Chondrocyte (in vitro differentiated cells): Measurements from ENCODE around the gene MIPEP. TPM values are rescaled to one million over a fixed set of nuclear protein-coding genes. Genes with fewer than 3 reads are reported as not detected.

Experiments
- DNase-seq: peaks from one replicate; pipeline ENCODE4 v3.0.0; 2021; ENCODE audit warnings: mixed read lengths, low spot score
- H3K27ac Mint-ChIP-seq: one replicate; pipeline ENCODE4 v1.8.0; 2021; ENCODE audit warnings: mild to moderate bottlenecking, moderate library complexity, mixed read lengths; ENCODE audit not compliant: unreplicated experiment
- H3K27me3 Mint-ChIP-seq: 2 replicates; pipeline ENCODE4 v1.8.0; 2021; ENCODE audit warnings: low read depth, mixed read lengths
- H3K36me3 Mint-ChIP-seq: 2 replicates; pipeline ENCODE4 v1.8.0; 2021; ENCODE audit warnings: low read depth, mixed read lengths
- H3K4me1 Mint-ChIP-seq: 2 replicates; pipeline ENCODE4 v1.8.0; 2021; ENCODE audit warnings: low read depth, mild to moderate bottlenecking, mixed read lengths
- H3K4me3 Mint-ChIP-seq: one replicate; pipeline ENCODE4 v1.8.0; 2021; ENCODE audit warnings: mild to moderate bottlenecking, moderate library complexity, mixed read lengths; ENCODE audit not compliant: unreplicated experiment
- H3K9me3 Mint-ChIP-seq: 2 replicates; pipeline ENCODE4 v1.8.0; 2021; ENCODE audit warnings: low read depth, mixed read lengths
- CTCF ChIP-seq: fragments of 200-600 bp; sonication (generic); IDR thresholded peaks from 2 replicates; pipeline ENCODE4 v1.5.0; 2021; ENCODE audit warnings: antibody characterized with exemption, mild to moderate bottlenecking, moderate library complexity
- total RNA-seq: library from RNA; stranded (reverse); gene quantifications from 3 replicates; pipeline ENCODE4 v1.2.1, GENCODE V29; 2021

MIPEP gene
- total RNA-seq, 1 donor from 2014 or later = 14.4 TPM

GRCh38 chr13:23912469-23912868 lies 23.3 kb upstream of the MIPEP start:
- Mint-ChIP-seq H3K27ac (no peak overlapping the region), H3K4me1 (no peaks in the 10 kb centered on the region), H3K4me3 (no peak overlapping the region), H3K9me3 (peaks cover 5% of the 10 kb centered on the region), H3K36me3 (peaks cover 2% of the 10 kb centered on the region), H3K27me3 (no peaks in the 10 kb centered on the region)
- DNase-seq = no peak
- TF ChIP-seq CTCF = no peak

GRCh38 chr13:23909606-23910005 lies 20.4 kb upstream of the MIPEP start:
- TF ChIP-seq CTCF = no peak
- peaks cover 2% of the 10 kb centered on the region for H3K36me3 Mint-ChIP-seq
- no peak overlapping the region for H3K4me3 Mint-ChIP-seq
- H3K9me3 Mint-ChIP-seq = no peaks in the 10 kb centered on the region
- H3K4me1 Mint-ChIP-seq = no peaks in the 10 kb centered on the region
- no peak overlapping the region for H3K27ac Mint-ChIP-seq
- H3K27me3 Mint-ChIP-seq = no peaks in the 10 kb centered on the region
- DNase-seq = no peak

GRCh38 chr13:23905766-23906165 lies 16.6 kb upstream of the MIPEP start:
- Mint-ChIP-seq H3K9me3 (no peaks in the 10 kb centered on the region), H3K4me1 (peaks cover 12% of the 10 kb centered on the region), H3K36me3 (no peaks in the 10 kb centered on the region), H3K27ac (no peak overlapping the region), H3K4me3 (no peak overlapping the region), H3K27me3 (no peaks in the 10 kb centered on the region)
- TF ChIP-seq CTCF = no peak
- DNase-seq = no peak

- no peak for DNase-seq
- no peaks in the 10 kb centered on the region for H3K9me3 Mint-ChIP-seq
- no peak overlapping the region for H3K27ac Mint-ChIP-seq
- peaks cover 19% of the 10 kb centered on the region for H3K4me1 Mint-ChIP-seq
- no peaks in the 10 kb centered on the region for H3K36me3 Mint-ChIP-seq
- no peak overlapping the region for H3K4me3 Mint-ChIP-seq
- H3K27me3 Mint-ChIP-seq = no peaks in the 10 kb centered on the region
- no peak for TF ChIP-seq CTCF
These were observed 14.7 kb upstream of the MIPEP start for GRCh38 chr13:23903906-23904280.

- no peaks in the 10 kb centered on the region for H3K27me3 Mint-ChIP-seq
- no peaks in the 10 kb centered on the region for H3K36me3 Mint-ChIP-seq
- H3K27ac Mint-ChIP-seq = no peak overlapping the region
- no peak for TF ChIP-seq CTCF
- no peaks in the 10 kb centered on the region for H3K9me3 Mint-ChIP-seq
- no peak for DNase-seq
- peaks cover 19% of the 10 kb centered on the region for H3K4me1 Mint-ChIP-seq
- no peak overlapping the region for H3K4me3 Mint-ChIP-seq
These were observed 14.0 kb upstream of the MIPEP start for GRCh38 chr13:23902975-23903905.
